ENCODE data around the gene MBD4.

- TF ChIP-seq CTCF (IDR thresholded peaks at IDR 0.05) (no peak), POLR2A (IDR thresholded peaks at IDR 0.05) (no peak)
Measured at GRCh38 chr3:129404610-129405009, 35.1 kb downstream of the MBD4 start.

All from testis (tissue), 2 donors.